ENCODE data around the gene SRPRA. TPM values are rescaled to one million over a fixed set of nuclear protein-coding genes. Genes with fewer than 3 reads are reported as not detected.

Gene SRPRA
- total and polyA plus RNA-seq, 4 donors: 28.7 to 143 (median 102) TPM

DNA sequence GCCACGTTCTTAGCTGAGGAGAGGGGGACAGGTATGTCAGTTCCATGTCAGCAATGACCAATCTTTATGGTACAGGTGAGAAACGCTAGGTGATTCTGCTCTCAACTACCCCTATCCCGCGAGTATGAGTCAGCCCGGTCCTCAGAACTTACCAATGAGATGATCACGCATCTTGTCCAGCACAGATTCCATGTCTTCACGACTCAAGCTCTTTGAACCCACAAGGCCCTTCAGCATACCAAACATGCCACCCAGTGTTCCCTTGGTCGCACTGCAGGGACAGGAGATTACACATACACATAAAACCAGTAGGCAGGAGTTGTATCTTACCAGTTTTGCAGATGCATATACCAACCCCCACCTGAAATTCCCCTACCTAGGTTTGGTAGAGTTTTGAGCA is 2.9 kb downstream of the SRPRA start:
- peaks cover 13 to 60% (median 56%) of the 10 kb centered on the region in 4 donors for H3K36me3 ChIP-seq (ENCODE audit: control insufficient read depth in 4 of 4, insufficient read depth in 3 of 4, low read depth in 1 of 4, low read length in 3 of 4)
- peaks cover 0 to 27% (median 24%) of the 10 kb centered on the region in 4 donors for H3K4me1 ChIP-seq (ENCODE audit: control insufficient read depth in 4 of 4, insufficient read depth in 4 of 4, low read length in 3 of 4)
- TF ChIP-seq RAD21 (IDR thresholded peaks at IDR 0.05) (peak in 1 of 2 donors; percentile 8), FOXA2 (IDR thresholded peaks at IDR 0.05) (no peak), JUND (IDR thresholded peaks at IDR 0.05) (no peak), REST (IDR thresholded peaks at IDR 0.05) (no peak), SP1 (IDR thresholded peaks at IDR 0.05) (no peak), RXRA (IDR thresholded peaks at IDR 0.05) (no peak), FOXA1 (IDR thresholded peaks at IDR 0.05) (no peak), ATF3 (IDR thresholded peaks at IDR 0.05) (no peak)
- TF ChIP-seq, protein P1, sequence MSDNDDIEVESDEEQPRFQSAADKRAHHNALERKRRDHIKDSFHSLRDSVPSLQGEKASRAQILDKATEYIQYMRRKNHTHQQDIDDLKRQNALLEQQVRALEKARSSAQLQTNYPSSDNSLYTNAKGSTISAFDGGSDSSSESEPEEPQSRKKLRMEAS (IDR thresholded peaks at IDR 0.05): no peak
- no peak for DNase-seq (ENCODE audit: low spot score)
- H3K4me3 ChIP-seq (ENCODE audit: low read depth in 1 of 3, low read length in 3 of 3): no peak overlapping the region
- H3K9ac ChIP-seq (ENCODE audit: low read depth in 1 of 2, low read length in 2 of 2): no peak overlapping the region
- WGBS: 89% methylated on average over 8 of the region's 8 CpGs
- no peaks in the 10 kb centered on the region for H3K27me3 ChIP-seq (ENCODE audit: control insufficient read depth in 4 of 4, insufficient read depth in 4 of 4, low read length in 3 of 4)
- no peak overlapping the region for H3K27ac ChIP-seq (ENCODE audit: low read depth in 1 of 2, low read length in 2 of 2)
- H3K9me3 ChIP-seq (ENCODE audit: control insufficient read depth in 4 of 4, low read length in 3 of 4): no peaks in the 10 kb centered on the region

DNA sequence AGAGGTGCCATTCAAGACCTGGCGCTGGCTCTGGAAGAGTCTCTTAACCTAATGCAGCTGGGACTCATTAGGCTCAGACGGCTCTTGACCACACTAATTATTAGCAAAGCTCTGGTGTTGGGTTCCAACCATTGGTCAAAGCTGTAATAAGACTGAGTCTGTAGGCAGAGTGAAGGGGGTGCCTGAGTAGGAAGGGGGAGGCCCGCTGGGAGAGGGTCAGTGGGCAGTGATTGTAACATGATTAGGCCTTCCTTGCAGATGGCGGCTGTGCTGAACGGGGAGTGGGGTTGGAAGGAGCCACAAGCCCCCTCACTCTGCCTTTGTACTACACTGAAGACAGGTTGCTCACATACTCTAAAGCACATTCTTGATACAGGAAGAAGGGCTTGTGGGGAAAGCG is 5.2 kb downstream of the SRPRA start:
- Histone ChIP-seq H3K9ac (ENCODE audit: low read depth in 1 of 2, low read length in 2 of 2) (no peak overlapping the region), H3K4me1 (ENCODE audit: control insufficient read depth in 4 of 4, insufficient read depth in 4 of 4, low read length in 3 of 4) (peaks cover 0 to 13% (median 11%) of the 10 kb centered on the region in 4 donors), H3K9me3 (ENCODE audit: control insufficient read depth in 4 of 4, low read length in 3 of 4) (no peaks in the 10 kb centered on the region), H3K27ac (ENCODE audit: low read depth in 1 of 2, low read length in 2 of 2) (no peak overlapping the region), H3K27me3 (ENCODE audit: control insufficient read depth in 4 of 4, insufficient read depth in 4 of 4, low read length in 3 of 4) (no peaks in the 10 kb centered on the region), H3K36me3 (ENCODE audit: control insufficient read depth in 4 of 4, insufficient read depth in 3 of 4, low read depth in 1 of 4, low read length in 3 of 4) (peaks cover 13 to 62% (median 56%) of the 10 kb centered on the region in 4 donors), H3K4me3 (ENCODE audit: low read depth in 1 of 3, low read length in 3 of 3) (no peak overlapping the region)
- 95% methylated on average over 6 of the region's 6 CpGs for WGBS
- TF ChIP-seq FOXA2 (IDR thresholded peaks at IDR 0.05): no peak
- DNase-seq (ENCODE audit: low spot score): no peak

DNA sequence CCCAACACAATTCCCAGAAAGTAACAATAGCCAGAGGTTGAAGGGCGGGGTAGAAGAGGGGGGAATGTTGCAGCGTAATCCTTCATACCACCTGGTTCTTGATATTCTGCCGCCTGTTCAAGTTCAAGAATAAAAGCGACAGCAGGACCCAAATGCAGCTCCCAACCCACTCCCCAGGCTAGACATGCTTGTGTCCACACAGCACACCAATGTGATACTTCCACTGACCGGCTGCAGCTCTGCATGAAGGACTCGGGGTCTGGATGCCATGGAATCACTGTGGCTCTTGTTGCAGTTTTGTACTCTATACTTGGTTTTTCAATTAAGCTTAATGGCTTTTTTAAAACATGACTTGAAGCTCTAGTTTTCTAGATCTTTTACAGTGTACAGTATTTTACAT is 6.5 kb downstream of the SRPRA start:
- Histone ChIP-seq H3K9me3 (ENCODE audit: control insufficient read depth in 4 of 4, low read length in 3 of 4) (no peaks in the 10 kb centered on the region), H3K4me1 (ENCODE audit: control insufficient read depth in 4 of 4, insufficient read depth in 4 of 4, low read length in 3 of 4) (peaks cover 0 to 4% (median 3%) of the 10 kb centered on the region in 4 donors), H3K27ac (ENCODE audit: low read depth in 1 of 2, low read length in 2 of 2) (no peak overlapping the region), H3K9ac (ENCODE audit: low read depth in 1 of 2, low read length in 2 of 2) (no peak overlapping the region), H3K36me3 (ENCODE audit: control insufficient read depth in 4 of 4, insufficient read depth in 3 of 4, low read depth in 1 of 4, low read length in 3 of 4) (peaks cover 13 to 65% (median 55%) of the 10 kb centered on the region in 4 donors), H3K27me3 (ENCODE audit: control insufficient read depth in 4 of 4, insufficient read depth in 4 of 4, low read length in 3 of 4) (no peaks in the 10 kb centered on the region), H3K4me3 (ENCODE audit: low read depth in 1 of 3, low read length in 3 of 3) (no peak overlapping the region)
- DNase-seq (ENCODE audit: low spot score): no peak
- TF ChIP-seq HNF4A (conservative IDR thresholded peaks at IDR 0.05) (no peak), RXRA (IDR thresholded peaks at IDR 0.05) (no peak), FOXA1 (IDR thresholded peaks at IDR 0.05) (no peak), ATF3 (IDR thresholded peaks at IDR 0.05) (no peak), SP1 (IDR thresholded peaks at IDR 0.05) (no peak), CTCF (IDR thresholded peaks at IDR 0.05; ENCODE audit: low read depth, low read length, missing input control) (no peak), FOXA2 (IDR thresholded peaks at IDR 0.05) (no peak)
- 97% methylated on average over 6 of the region's 6 CpGs for WGBS

Measured in liver (tissue), 9 donors.